ENCODE measurements around the gene ITPR2. TPM values are rescaled to one million over a fixed set of nuclear protein-coding genes. Genes with fewer than 3 reads are reported as not detected.

ITPR2 gene
- total RNA-seq, 4 donors from 2014 or later = 32.6 to 49.8 (median 39.9) TPM

DNA sequence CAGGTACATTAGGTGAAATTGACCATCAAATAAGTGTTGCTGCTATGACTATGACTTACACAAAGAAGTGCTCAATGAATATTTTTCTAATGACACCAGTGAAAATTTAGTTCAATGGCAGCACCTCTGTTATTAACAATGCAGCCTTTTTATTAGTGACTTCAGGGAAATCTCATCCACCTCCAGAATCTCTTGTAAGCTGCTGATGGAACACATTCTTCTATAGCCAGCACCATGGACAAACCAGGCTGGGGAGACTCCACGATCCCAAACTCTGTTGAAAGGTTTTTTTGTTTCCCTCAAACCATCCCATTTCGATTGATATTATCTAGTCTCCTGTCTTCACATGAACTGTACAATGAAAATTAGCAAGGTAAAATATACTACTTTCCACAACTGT lies 265.9 kb downstream of the ITPR2 start:
- no peak for DNase-seq (ENCODE audit: low spot score in 2 of 2)
- Histone ChIP-seq H3K27ac (peak overlapping the region in 1 of 4 donors; percentile 33), H3K27me3 (no peaks in the 10 kb centered on the region), H3K9me3 (no peaks in the 10 kb centered on the region), H3K4me3 (no peak overlapping the region), H3K4me1 (peaks cover 0 to 10% (median 2%) of the 10 kb centered on the region in 4 donors), H3K36me3 (no peaks in the 10 kb centered on the region)
- TF ChIP-seq CTCF (IDR thresholded peaks at IDR 0.05) = no peak
- no peak for TF ChIP-seq POLR2A (IDR thresholded peaks at IDR 0.05)
- no peak for TF ChIP-seq EP300 (IDR thresholded peaks at IDR 0.05)
- WGBS, 2 donors = 36 to 44% methylated on average over 2 of the region's 2 CpGs

GRCh38 chr12:26566675-26567074 lies 266.3 kb downstream of the ITPR2 start:
- Histone ChIP-seq H3K4me3 (no peak overlapping the region), H3K36me3 (no peaks in the 10 kb centered on the region), H3K27ac (peak overlapping the region in 1 of 4 donors; percentile 33), H3K4me1 (peaks cover 0 to 10% (median 2%) of the 10 kb centered on the region in 4 donors), H3K27me3 (no peaks in the 10 kb centered on the region), H3K9me3 (no peaks in the 10 kb centered on the region)
- no peak for TF ChIP-seq CTCF (IDR thresholded peaks at IDR 0.05)
- no peak for TF ChIP-seq POLR2A (IDR thresholded peaks at IDR 0.05)
- TF ChIP-seq EP300 (IDR thresholded peaks at IDR 0.05) = no peak
- DNase-seq (ENCODE audit: low spot score in 2 of 2) = no peak
- 48 to 54% methylated on average over 2 of the region's 2 CpGs for WGBS, 2 donors

- H3K27ac ChIP-seq = peak overlapping the region in 1 of 4 donors; percentile 33
- H3K4me1 ChIP-seq = peaks cover 0 to 10% (median 2%) of the 10 kb centered on the region in 4 donors
- no peaks in the 10 kb centered on the region for H3K36me3 ChIP-seq
- no peak for DNase-seq (ENCODE audit: low spot score in 2 of 2)
- TF ChIP-seq EP300 (IDR thresholded peaks at IDR 0.05) = no peak
- no peaks in the 10 kb centered on the region for H3K9me3 ChIP-seq
- H3K4me3 ChIP-seq = no peak overlapping the region
- H3K27me3 ChIP-seq = no peaks in the 10 kb centered on the region
These were observed 266.8 kb downstream of the ITPR2 start for GRCh38 chr12:26566186-26566585.

DNA sequence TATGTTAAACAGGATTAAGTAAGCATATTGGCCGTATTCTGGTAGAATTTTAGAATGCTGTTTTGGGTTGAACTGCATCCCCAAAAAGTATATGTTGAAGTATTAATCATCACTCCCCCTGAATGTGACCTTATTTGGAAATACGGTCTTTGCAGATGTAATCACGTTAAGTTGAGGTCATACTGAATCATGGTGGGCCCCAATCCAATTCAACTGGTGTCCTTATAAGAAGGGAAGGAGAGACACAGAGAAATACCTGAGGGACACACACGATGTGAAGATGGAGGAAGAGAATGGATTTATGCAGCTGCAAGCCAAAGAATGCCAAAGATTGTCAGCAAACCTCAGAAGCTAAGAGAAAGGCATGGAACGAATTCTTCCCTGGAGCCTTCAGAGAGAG lies 268.6 kb downstream of the ITPR2 start:
- TF ChIP-seq POLR2A (IDR thresholded peaks at IDR 0.05) (no peak), EP300 (IDR thresholded peaks at IDR 0.05) (no peak), CTCF (IDR thresholded peaks at IDR 0.05) (no peak)
- no peaks in the 10 kb centered on the region for H3K36me3 ChIP-seq
- H3K4me3 ChIP-seq = no peak overlapping the region
- H3K4me1 ChIP-seq = peaks cover 0 to 10% (median 2%) of the 10 kb centered on the region in 4 donors
- H3K27ac ChIP-seq = no peak overlapping the region
- H3K9me3 ChIP-seq = no peaks in the 10 kb centered on the region
- 61 to 66% methylated on average over 5 of the region's 5 CpGs for WGBS, 2 donors
- no peak for DNase-seq (ENCODE audit: low spot score in 2 of 2)
- no peaks in the 10 kb centered on the region for H3K27me3 ChIP-seq

DNA sequence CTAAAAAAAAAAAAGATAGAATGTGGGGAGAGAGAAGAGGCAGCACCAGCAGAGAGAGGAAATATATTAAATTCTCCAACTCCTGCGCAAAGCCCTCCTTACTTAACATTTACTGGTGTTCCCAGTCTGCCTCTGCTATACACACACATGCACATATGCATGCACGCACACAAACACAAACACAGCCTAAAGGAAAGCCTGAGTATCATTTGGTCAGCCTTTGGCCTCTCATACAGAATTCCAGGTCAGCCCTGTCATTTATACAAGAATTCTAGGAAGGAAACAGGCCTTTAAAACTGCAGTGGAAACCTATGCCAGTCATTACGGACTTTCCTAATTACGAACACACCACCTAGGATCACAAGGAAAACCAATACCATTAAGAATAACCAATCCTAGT lies 269.4 kb downstream of the ITPR2 start:
- TF ChIP-seq CTCF (IDR thresholded peaks at IDR 0.05) (no peak), EP300 (IDR thresholded peaks at IDR 0.05) (no peak), POLR2A (IDR thresholded peaks at IDR 0.05) (no peak)

DNA sequence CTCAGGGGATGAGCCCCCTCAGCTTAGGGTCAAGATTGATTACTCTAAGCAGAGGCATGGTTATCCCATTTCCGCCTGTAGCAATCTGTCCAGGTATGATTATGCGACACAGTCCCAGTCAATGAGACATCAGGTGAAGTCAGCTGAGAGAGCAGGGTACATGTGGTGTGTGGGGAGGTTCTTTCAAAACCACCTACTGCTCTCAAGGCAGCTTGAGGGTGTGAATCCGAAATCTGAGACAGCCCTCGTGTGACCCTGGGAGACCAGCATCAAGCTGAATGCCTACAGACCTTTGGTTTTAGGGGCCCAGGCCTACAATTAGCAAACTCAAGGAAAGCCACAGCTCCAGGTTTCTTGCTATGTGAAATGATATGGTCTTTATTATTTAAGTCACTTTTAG lies 275.7 kb downstream of the ITPR2 start:
- Histone ChIP-seq H3K27ac (no peak overlapping the region), H3K4me1 (no peaks in the 10 kb centered on the region), H3K4me3 (no peak overlapping the region), H3K36me3 (peaks cover 0 to 11% (median 0%) of the 10 kb centered on the region in 3 donors), H3K27me3 (no peaks in the 10 kb centered on the region), H3K9me3 (no peaks in the 10 kb centered on the region)
- 88 to 96% methylated on average over 4 of the region's 4 CpGs for WGBS, 2 donors
- no peak for TF ChIP-seq CTCF (IDR thresholded peaks at IDR 0.05)
- no peak for TF ChIP-seq EP300 (IDR thresholded peaks at IDR 0.05)
- TF ChIP-seq POLR2A (IDR thresholded peaks at IDR 0.05) = no peak
- no peak for DNase-seq (ENCODE audit: low spot score in 2 of 2)

More for the DNA sequence above, 269.4 kb downstream of the ITPR2 start:
- H3K4me3 ChIP-seq = no peak overlapping the region
- 91 to 94% methylated on average over 4 of the region's 4 CpGs for WGBS, 2 donors
- DNase-seq (ENCODE audit: low spot score in 2 of 2) = no peak
- no peaks in the 10 kb centered on the region for H3K27me3 ChIP-seq
- no peaks in the 10 kb centered on the region for H3K9me3 ChIP-seq
- H3K36me3 ChIP-seq = no peaks in the 10 kb centered on the region
- H3K4me1 ChIP-seq = peaks cover 0 to 10% (median 2%) of the 10 kb centered on the region in 4 donors
- H3K27ac ChIP-seq = no peak overlapping the region

Measured in tibial nerve (tissue), 4 donors.